Nephron (organoid): ENCODE measurements around the gene RHOV.

Experiments used
- H3K27ac Mint-ChIP-seq, 3 experiments: 2 replicates each; pipeline ENCODE4 v1.8.0; 2020; ENCODE audit warnings: mixed read lengths in 3 of 3, mild to moderate bottlenecking in 2 of 3, moderate library complexity in 1 of 3
- H3K27me3 Mint-ChIP-seq: 2 replicates; pipeline ENCODE4 v1.8.0; 2021; ENCODE audit warnings: low read depth, mild to moderate bottlenecking, moderate library complexity, mixed read lengths
- H3K36me3 Mint-ChIP-seq: 2 replicates; pipeline ENCODE4 v1.8.0; 2020; ENCODE audit warnings: low read depth, mixed read lengths
- H3K4me1 Mint-ChIP-seq: 2 replicates; pipeline ENCODE4 v1.8.0; 2020; ENCODE audit warnings: mixed read lengths
- H3K4me3 Mint-ChIP-seq, 3 experiments: 2 replicates each; pipeline ENCODE4 v1.8.0; 2020; ENCODE audit warnings: mild to moderate bottlenecking in 3 of 3, mixed read lengths in 3 of 3, moderate library complexity in 2 of 3
- H3K9me3 Mint-ChIP-seq: 2 replicates; pipeline ENCODE4 v1.8.0; 2020; ENCODE audit warnings: mixed read lengths
- TF ChIP-seq, protein P1 (sequence below), 3 experiments: fragments of 200-600 bp; sonication (generic); IDR thresholded peaks; one replicate each; pipeline ENCODE4 v1.5.0; 2021; ENCODE audit warnings: antibody characterized with exemption in 3 of 3; ENCODE audit not compliant: unreplicated experiment in 3 of 3

RHOV gene

DNA sequence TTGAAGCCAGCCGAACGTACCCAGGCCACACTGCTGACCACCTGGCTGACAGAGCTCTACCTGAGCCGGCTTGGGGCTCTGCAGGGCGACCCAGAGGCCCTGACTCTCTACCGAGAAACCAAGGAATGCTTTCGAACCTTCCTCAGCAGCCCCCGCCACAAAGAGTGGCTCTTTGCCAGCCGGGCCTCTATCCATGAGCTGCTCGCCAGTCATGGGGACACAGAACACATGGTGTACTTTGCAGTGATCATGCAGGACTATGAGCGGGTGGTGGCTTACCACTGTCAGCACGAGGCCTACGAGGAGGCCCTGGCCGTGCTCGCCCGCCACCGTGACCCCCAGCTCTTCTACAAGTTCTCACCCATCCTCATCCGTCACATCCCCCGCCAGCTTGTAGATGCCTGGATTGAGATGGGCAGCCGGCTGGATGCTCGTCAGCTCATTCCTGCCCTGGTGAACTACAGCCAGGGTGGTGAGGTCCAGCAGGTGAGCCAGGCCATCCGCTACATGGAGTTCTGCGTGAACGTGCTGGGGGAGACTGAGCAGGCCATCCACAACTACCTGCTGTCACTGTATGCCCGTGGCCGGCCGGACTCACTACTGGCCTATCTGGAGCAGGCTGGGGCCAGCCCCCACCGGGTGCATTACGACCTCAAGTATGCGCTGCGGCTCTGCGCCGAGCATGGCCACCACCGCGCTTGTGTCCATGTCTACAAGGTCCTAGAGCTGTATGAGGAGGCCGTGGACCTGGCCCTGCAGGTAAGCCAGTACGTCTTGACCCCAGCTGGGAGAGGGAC is 26.4 kb upstream of the RHOV start:
- H3K27me3 Mint-ChIP-seq, result no peaks in the 10 kb centered on the region
- TF ChIP-seq, protein P1, sequence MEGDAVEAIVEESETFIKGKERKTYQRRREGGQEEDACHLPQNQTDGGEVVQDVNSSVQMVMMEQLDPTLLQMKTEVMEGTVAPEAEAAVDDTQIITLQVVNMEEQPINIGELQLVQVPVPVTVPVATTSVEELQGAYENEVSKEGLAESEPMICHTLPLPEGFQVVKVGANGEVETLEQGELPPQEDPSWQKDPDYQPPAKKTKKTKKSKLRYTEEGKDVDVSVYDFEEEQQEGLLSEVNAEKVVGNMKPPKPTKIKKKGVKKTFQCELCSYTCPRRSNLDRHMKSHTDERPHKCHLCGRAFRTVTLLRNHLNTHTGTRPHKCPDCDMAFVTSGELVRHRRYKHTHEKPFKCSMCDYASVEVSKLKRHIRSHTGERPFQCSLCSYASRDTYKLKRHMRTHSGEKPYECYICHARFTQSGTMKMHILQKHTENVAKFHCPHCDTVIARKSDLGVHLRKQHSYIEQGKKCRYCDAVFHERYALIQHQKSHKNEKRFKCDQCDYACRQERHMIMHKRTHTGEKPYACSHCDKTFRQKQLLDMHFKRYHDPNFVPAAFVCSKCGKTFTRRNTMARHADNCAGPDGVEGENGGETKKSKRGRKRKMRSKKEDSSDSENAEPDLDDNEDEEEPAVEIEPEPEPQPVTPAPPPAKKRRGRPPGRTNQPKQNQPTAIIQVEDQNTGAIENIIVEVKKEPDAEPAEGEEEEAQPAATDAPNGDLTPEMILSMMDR (IDR thresholded peaks at IDR 0.05; ENCODE audit: unreplicated experiment in 3 of 3), result no peak
- H3K4me3 Mint-ChIP-seq, result no peak overlapping the region
- H3K36me3 Mint-ChIP-seq, result peaks cover 57% of the 10 kb centered on the region
- H3K4me1 Mint-ChIP-seq, result peaks cover 8% of the 10 kb centered on the region
- no peak overlapping the region for H3K27ac Mint-ChIP-seq
- no peaks in the 10 kb centered on the region for H3K9me3 Mint-ChIP-seq

DNA sequence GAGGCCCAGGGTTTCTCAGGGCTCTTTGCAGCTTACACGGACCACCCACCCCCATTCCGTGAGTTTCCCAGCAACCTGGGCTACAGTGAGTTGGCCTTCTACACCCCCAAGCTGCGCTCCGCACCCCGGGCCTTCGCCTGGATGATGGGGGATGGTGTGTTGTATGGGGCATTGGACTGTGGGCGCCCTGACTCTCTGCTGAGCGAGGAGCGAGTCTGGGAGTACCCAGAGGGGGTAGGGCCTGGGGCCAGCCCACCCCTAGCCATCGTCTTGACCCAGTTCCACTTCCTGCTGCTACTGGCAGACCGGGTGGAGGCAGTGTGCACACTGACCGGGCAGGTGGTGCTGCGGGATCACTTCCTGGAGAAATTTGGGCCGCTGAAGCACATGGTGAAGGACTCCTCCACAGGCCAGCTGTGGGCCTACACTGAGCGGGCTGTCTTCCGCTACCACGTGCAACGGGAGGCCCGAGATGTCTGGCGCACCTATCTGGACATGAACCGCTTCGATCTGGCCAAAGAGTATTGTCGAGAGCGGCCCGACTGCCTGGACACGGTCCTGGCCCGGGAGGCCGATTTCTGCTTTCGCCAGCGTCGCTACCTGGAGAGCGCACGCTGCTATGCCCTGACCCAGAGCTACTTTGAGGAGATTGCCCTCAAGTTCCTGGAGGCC is 25.6 kb upstream of the RHOV start:
- peaks cover 57% of the 10 kb centered on the region for H3K36me3 Mint-ChIP-seq
- H3K9me3 Mint-ChIP-seq, result no peaks in the 10 kb centered on the region
- H3K27ac Mint-ChIP-seq, result no peak overlapping the region
- peaks cover 15% of the 10 kb centered on the region for H3K4me1 Mint-ChIP-seq
- no peak overlapping the region for H3K4me3 Mint-ChIP-seq
- TF ChIP-seq, protein P1 (IDR thresholded peaks at IDR 0.05; ENCODE audit: unreplicated experiment in 3 of 3), result no peak
- H3K27me3 Mint-ChIP-seq, result no peaks in the 10 kb centered on the region

DNA sequence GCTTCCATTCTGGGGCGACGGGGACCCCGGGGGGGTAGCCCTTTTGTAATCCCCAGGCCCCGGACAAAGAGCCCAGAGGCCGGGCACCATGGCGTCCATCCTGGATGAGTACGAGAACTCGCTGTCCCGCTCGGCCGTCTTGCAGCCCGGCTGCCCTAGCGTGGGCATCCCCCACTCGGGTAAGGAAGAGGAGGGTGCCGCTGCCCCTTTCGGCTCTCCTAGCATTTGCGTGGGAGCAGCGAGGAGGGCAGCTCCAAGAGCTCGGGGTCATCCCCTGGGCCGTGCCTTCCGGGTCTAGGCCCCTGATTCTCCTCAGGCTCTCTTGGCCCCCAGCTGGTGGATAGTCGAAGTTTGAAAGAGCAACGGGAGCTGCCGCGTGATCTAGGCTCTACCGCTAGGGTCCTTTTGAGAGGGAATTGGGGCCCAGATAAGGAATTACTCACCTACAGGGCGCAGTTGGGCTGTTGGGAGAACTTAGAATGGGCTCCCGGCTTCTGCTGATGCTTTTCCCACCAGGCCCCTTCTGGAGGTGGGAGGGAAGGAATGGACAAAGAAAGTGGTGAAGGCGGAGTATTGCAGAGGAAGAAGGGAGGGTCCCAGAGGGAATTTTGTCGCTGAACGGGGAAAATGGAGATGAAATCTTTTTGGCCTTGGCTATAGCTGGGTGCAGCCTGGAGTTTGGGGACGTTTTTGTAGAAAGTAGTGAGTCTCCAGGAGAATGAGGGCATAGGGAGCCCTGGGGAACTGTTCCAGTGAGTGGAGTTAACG is 20.8 kb upstream of the RHOV start:
- Mint-ChIP-seq H3K27ac (peak overlapping the region; percentile 75 to 97 (median 96)), H3K36me3 (peaks cover 28% of the 10 kb centered on the region), H3K4me1 (peaks cover 19% of the 10 kb centered on the region)

DNA sequence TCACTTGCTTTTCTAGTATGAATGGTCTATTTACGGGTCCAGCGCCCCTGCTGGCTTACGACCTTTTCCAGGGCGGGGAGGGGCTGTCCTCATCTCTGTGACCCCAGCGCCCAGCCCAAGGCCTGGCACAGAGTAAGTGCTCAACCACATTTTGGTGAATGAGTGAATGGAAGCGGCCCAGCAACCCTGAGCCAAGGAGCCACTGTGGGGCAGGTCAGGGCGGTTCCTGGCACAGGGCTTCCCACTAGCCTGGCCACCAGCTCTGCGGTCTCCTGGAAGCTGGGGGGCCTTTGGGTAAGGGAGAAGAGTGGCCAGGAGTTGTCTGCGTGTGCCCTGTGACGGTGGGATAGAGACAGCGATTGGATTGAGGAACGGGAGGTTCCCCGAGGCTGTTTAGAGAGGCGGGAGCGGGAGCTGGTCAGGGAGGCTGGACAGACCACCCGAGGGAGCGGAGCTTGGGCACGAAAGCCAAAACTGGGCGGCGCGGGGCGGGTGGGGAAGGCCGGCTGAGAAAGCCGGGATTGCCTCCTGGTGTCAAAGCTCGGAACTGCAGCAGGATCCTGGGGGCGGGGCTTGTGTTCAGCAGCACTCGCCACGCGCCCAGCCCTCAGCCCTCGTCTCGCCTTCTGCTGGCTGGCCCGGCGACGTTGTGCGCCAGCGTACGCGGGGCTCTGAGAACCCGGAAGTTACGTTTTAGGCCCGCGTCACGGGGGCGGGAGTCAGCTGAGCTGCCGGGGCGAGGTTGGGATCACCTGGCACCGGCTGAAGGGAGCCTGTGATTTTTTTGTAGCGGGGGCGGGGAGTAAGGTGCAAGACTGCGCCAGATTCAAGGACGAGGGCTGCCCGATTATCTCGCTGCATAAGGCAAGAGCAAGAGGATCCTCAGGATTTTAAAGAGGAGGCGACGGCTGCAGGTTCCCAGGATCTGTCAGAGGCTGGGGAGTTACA is 20.0 kb upstream of the RHOV start, which contains the start of gene VPS18:
VPS18 (plus strand) TSS at position 718 of the 948 bp plus-strand sequence. CDS start 319 bp downstream, outside the sequence.
- Mint-ChIP-seq H3K4me1 (peaks cover 19% of the 10 kb centered on the region), H3K27ac (peak within 1 kb of the TSS; percentile 75 to 97 (median 96)), H3K36me3 (peaks cover 21% of the 10 kb centered on the region), H3K4me3 (peak within 1 kb of the TSS; percentile 100), H3K9me3 (no peaks in the 10 kb centered on the region), H3K27me3 (peaks cover 18% of the 10 kb centered on the region)
- TF ChIP-seq, protein P1 (IDR thresholded peaks at IDR 0.05; ENCODE audit: unreplicated experiment in 3 of 3), result peak; percentile 92 to 97 (median 96)

More for the DNA sequence above, 20.8 kb upstream of the RHOV start:
- H3K9me3 Mint-ChIP-seq, result no peaks in the 10 kb centered on the region
- TF ChIP-seq, protein P1 (IDR thresholded peaks at IDR 0.05; ENCODE audit: unreplicated experiment in 3 of 3), result peak; percentile 47 to 54 (median 50)
- H3K4me3 Mint-ChIP-seq, result peak overlapping the region; percentile 100
- peaks cover 18% of the 10 kb centered on the region for H3K27me3 Mint-ChIP-seq

DNA sequence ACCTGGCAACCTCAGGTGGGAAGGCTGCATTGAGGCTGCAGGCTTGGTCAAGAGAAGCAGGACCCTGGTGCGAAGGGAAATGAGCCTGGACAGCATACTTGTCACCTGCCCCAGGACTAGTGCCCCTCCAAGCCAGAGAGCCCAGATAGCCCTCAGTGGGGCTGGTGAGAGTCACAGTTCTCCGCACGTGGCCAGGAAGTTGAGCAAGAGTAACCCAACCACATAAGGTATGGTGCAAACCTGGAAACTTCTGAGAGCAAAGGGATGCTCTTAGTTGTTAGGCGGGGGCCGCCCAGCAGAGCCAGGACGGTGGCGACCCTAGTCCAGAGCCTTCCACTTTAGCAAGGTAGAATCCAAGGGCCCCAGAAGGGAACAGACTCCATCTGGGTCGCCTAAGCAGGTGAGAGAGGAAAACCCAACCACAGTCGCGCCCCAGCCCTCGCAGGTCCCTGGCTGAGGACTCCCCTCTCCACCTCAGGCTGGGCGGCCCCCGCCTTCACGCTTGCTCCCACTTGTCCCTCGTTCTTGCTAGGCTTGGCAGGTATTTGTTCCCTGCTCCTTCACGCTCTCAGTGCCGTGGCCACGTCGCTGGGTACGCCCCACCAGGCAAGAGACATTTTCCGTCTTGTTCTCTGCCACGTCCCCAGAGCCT is 19.1 kb upstream of the RHOV start:
- Mint-ChIP-seq H3K4me3 (peak overlapping the region; percentile 100), H3K36me3 (peaks cover 16% of the 10 kb centered on the region), H3K4me1 (peaks cover 19% of the 10 kb centered on the region), H3K9me3 (no peaks in the 10 kb centered on the region), H3K27ac (peak overlapping the region in 2 of 3 experiments; percentile 75 to 97), H3K27me3 (peaks cover 18% of the 10 kb centered on the region)
- TF ChIP-seq, protein P1 (IDR thresholded peaks at IDR 0.05; ENCODE audit: unreplicated experiment in 3 of 3), result no peak
